Astrocyte (in vitro differentiated cells and primary cell): ENCODE measurements around the gene ADM5.

Experiments used
- EZH2 ChIP-seq: IDR thresholded peaks from 2 replicates; pipeline ENCODE4 v1.6.1; 2012; ENCODE audit warnings: mild to moderate bottlenecking, low read length, inconsistent platforms; ENCODE audit not compliant: insufficient read depth
- TF ChIP-seq, protein P1 (sequence below): IDR thresholded peaks from 2 replicates; pipeline ENCODE4 v1.5.1; 2011; ENCODE audit warnings: low read depth, mild to moderate bottlenecking, inconsistent platforms, low read length, moderate library complexity; ENCODE audit not compliant: insufficient read depth

DNA sequence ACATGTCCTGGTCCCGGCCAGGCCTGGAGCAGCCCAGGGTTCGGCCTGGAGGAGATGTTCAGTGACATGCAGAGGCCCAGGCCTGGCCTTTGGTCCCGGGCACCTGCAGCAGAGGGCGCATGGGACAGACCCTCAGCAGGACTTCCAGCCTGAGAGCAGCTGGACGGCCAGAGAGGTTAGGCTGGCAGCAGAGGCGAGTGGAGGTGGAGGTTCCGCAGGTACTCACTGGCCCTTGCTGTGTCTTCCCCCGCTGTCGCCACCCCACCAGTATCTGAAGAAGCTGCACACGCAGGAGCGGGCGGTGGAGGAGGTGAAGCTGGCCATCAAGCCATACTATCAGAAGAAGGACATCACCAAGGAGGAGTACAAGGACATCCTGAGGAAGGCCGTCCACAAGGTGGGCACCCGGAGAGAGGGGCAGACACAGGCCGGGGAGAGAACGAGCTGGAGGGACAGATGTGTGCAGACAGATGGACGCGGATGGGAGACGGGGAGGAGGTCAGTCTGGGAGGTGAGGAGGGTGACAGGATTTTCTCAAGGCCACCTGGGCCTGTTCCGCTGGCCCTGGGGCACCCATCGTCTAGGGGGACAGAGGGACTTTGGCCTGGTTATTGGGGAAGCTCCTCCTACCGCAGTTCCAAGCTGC, 31.8 kb upstream of the ADM5 start:
- no peak for TF ChIP-seq EZH2
- TF ChIP-seq, protein P1, sequence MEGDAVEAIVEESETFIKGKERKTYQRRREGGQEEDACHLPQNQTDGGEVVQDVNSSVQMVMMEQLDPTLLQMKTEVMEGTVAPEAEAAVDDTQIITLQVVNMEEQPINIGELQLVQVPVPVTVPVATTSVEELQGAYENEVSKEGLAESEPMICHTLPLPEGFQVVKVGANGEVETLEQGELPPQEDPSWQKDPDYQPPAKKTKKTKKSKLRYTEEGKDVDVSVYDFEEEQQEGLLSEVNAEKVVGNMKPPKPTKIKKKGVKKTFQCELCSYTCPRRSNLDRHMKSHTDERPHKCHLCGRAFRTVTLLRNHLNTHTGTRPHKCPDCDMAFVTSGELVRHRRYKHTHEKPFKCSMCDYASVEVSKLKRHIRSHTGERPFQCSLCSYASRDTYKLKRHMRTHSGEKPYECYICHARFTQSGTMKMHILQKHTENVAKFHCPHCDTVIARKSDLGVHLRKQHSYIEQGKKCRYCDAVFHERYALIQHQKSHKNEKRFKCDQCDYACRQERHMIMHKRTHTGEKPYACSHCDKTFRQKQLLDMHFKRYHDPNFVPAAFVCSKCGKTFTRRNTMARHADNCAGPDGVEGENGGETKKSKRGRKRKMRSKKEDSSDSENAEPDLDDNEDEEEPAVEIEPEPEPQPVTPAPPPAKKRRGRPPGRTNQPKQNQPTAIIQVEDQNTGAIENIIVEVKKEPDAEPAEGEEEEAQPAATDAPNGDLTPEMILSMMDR: no peak
